Loucy (cell line): Measurements from ENCODE around the gene DMBX1.

ENCODE experiments used
- H2AFZ ChIP-seq: fragments of 200-600 bp; sonication (generic); 2 replicates; pipeline ENCODE4 v1.6.0; 2016; ENCODE audit warnings: antibody characterized with exemption, mild to moderate bottlenecking, low read length, moderate library complexity
- H3F3A ChIP-seq: fragments of 200-600 bp; 2 replicates; pipeline ENCODE4 v1.6.0; 2016; ENCODE audit warnings: antibody characterized with exemption, low read depth, mild to moderate bottlenecking
- H3K27me3 ChIP-seq: fragments of 200-600 bp; sonication (generic); 2 replicates; pipeline ENCODE4 v1.6.1; 2014; ENCODE audit warnings: low read length, mild to moderate bottlenecking; ENCODE audit not compliant: insufficient read depth, poor library complexity, severe bottlenecking
- H3K36me3 ChIP-seq: fragments of 200-600 bp; sonication (generic); 2 replicates; pipeline ENCODE4 v1.6.1; 2016; ENCODE audit warnings: low read length; ENCODE audit not compliant: insufficient read depth
- H3K4me1 ChIP-seq: fragments of 200-600 bp; sonication (generic); 2 replicates; pipeline ENCODE4 v1.5.1; 2014; ENCODE audit warnings: low read length, mild to moderate bottlenecking; ENCODE audit not compliant: insufficient read depth, poor library complexity, severe bottlenecking
- H3K4me2 ChIP-seq: fragments of 200-600 bp; sonication (generic); 2 replicates; pipeline ENCODE4 v1.6.0; 2014; ENCODE audit warnings: antibody characterized with exemption, low read length, low read depth, mild to moderate bottlenecking; ENCODE audit not compliant: poor library complexity, severe bottlenecking
- H3K4me3 ChIP-seq: fragments of 200-600 bp; sonication (generic); 2 replicates; pipeline ENCODE4 v1.5.1; 2014; ENCODE audit warnings: low read length, mild to moderate bottlenecking, mixed read lengths; ENCODE audit not compliant: poor library complexity, severe bottlenecking
- H3K79me2 ChIP-seq: fragments of 200-600 bp; sonication (generic); 2 replicates; pipeline ENCODE4 v1.6.1; 2014; ENCODE audit warnings: low read length; ENCODE audit not compliant: insufficient read depth
- H3K9ac ChIP-seq: fragments of 200-600 bp; sonication (generic); 2 replicates; pipeline ENCODE4 v1.6.0; 2014; ENCODE audit warnings: mild to moderate bottlenecking, low read depth, low read length, moderate library complexity; ENCODE audit not compliant: poor library complexity, severe bottlenecking
- H3K9me2 ChIP-seq: fragments of 200-600 bp; sonication (generic); replicated peaks from 2 replicates; pipeline ENCODE4 v1.6.1; 2016; ENCODE audit warnings: low read depth, low read length, mixed read lengths
- H3K9me3 ChIP-seq: fragments of 200-600 bp; sonication (generic); 2 replicates; pipeline ENCODE4 v1.6.1; 2014; ENCODE audit warnings: mild to moderate bottlenecking, antibody characterized with exemption, low read length, low read depth; ENCODE audit not compliant: insufficient read depth
- H4K20me1 ChIP-seq: fragments of 200-600 bp; sonication (generic); 2 replicates; pipeline ENCODE4 v1.6.0; 2014; ENCODE audit warnings: antibody characterized with exemption, low read length, mild to moderate bottlenecking; ENCODE audit not compliant: insufficient read depth, poor library complexity, severe bottlenecking
- CTCF ChIP-seq: fragments of 200-600 bp; sonication (generic); conservative IDR thresholded peaks from 2 replicates; pipeline ENCODE4 v1.5.1; 2014; ENCODE audit warnings: mild to moderate bottlenecking, antibody characterized with exemption, low read length
- EZH2phosphoT487 ChIP-seq: fragments of 200-600 bp; IDR thresholded peaks from 2 replicates; pipeline ENCODE4 v1.6.1; 2018; ENCODE audit warnings: antibody characterized with exemption, mild to moderate bottlenecking, moderate library complexity, borderline replicate concordance

DMBX1 gene

GRCh38 chr1:46492871-46493270, 3.2 kb downstream of the DMBX1 start:
- no peaks in the 10 kb centered on the region for H3F3A ChIP-seq
- H3K27me3 ChIP-seq = no peaks in the 10 kb centered on the region
- no peak overlapping the region for H2AFZ ChIP-seq

GRCh38 chr1:46493316-46494032, 3.8 kb downstream of the DMBX1 start:
- Histone ChIP-seq H3K4me2 (no peak overlapping the region), H2AFZ (no peak overlapping the region), H4K20me1 (no peaks in the 10 kb centered on the region), H3K9me3 (no peaks in the 10 kb centered on the region), H3K36me3 (no peaks in the 10 kb centered on the region), H3K79me2 (no peaks in the 10 kb centered on the region), H3K9ac (no peak overlapping the region), H3K27me3 (no peaks in the 10 kb centered on the region), H3F3A (no peaks in the 10 kb centered on the region), H3K4me3 (no peak overlapping the region), H3K4me1 (no peaks in the 10 kb centered on the region), H3K9me2 (no peaks in the 10 kb centered on the region)
- no peak for TF ChIP-seq EZH2phosphoT487

More at GRCh38 chr1:46492871-46493270, 3.2 kb downstream of the DMBX1 start:
- no peak overlapping the region for H3K9ac ChIP-seq
- H3K9me2 ChIP-seq = no peaks in the 10 kb centered on the region
- no peaks in the 10 kb centered on the region for H3K9me3 ChIP-seq
- H4K20me1 ChIP-seq = no peaks in the 10 kb centered on the region
- no peak overlapping the region for H3K4me2 ChIP-seq
- no peaks in the 10 kb centered on the region for H3K4me1 ChIP-seq
- no peak overlapping the region for H3K4me3 ChIP-seq
- no peaks in the 10 kb centered on the region for H3K36me3 ChIP-seq
- no peaks in the 10 kb centered on the region for H3K79me2 ChIP-seq
- no peak for TF ChIP-seq EZH2phosphoT487

GRCh38 chr1:46494910-46495309, 5.3 kb downstream of the DMBX1 start:
- Histone ChIP-seq H3K9me3 (no peaks in the 10 kb centered on the region), H4K20me1 (no peaks in the 10 kb centered on the region), H3K9me2 (no peaks in the 10 kb centered on the region), H3K36me3 (no peaks in the 10 kb centered on the region), H2AFZ (no peak overlapping the region), H3K9ac (no peak overlapping the region), H3K27me3 (no peaks in the 10 kb centered on the region), H3K4me3 (no peak overlapping the region), H3F3A (no peaks in the 10 kb centered on the region), H3K4me2 (no peak overlapping the region), H3K4me1 (no peaks in the 10 kb centered on the region), H3K79me2 (no peaks in the 10 kb centered on the region)
- no peak for TF ChIP-seq CTCF
- no peak for TF ChIP-seq EZH2phosphoT487

GRCh38 chr1:46495778-46496177, 6.1 kb downstream of the DMBX1 start:
- Histone ChIP-seq H3K36me3 (no peaks in the 10 kb centered on the region), H3K27me3 (no peaks in the 10 kb centered on the region), H3K79me2 (no peaks in the 10 kb centered on the region), H3K4me2 (no peak overlapping the region), H4K20me1 (no peaks in the 10 kb centered on the region), H3F3A (no peaks in the 10 kb centered on the region), H3K9me3 (no peaks in the 10 kb centered on the region), H3K9ac (no peak overlapping the region), H3K9me2 (no peaks in the 10 kb centered on the region), H3K4me3 (no peak overlapping the region), H3K4me1 (no peaks in the 10 kb centered on the region), H2AFZ (no peak overlapping the region)
- TF ChIP-seq EZH2phosphoT487 (no peak), CTCF (no peak)
